WTC11 (cell line): ENCODE data around the gene ABITRAM. TPM values are rescaled to one million over a fixed set of nuclear protein-coding genes. Genes with fewer than 3 reads are reported as not detected.

Source experiments
- ATAC-seq: fragments of 200-7000 bp; cut with Tn5 transposase; 2 replicates; pipeline ENCODE4 v1.10.0; 2021; ENCODE audit warnings: mild to moderate bottlenecking, moderate library complexity
- CTCF ChIA-PET: fragments of 300-600 bp; sonication (Branson Sonifier 250); formaldehyde crosslinking; loops from one replicate; lab custom pipeline; 2021; ENCODE audit warnings: antibody characterized with exemption; lab: Charles Lee
- POLR2A ChIA-PET: fragments of 350-600 bp; sonication (Branson Sonifier 250); formaldehyde crosslinking; loops from one replicate; lab custom pipeline; 2021; ENCODE audit warnings: antibody characterized with exemption; lab: Charles Lee
- DNase-seq: peaks from one replicate; pipeline ENCODE4 v3.0.0; 2021; ENCODE audit warnings: low spot score
- H3K27ac Mint-ChIP-seq: 2 replicates; pipeline ENCODE4 v1.8.0; 2021; ENCODE audit warnings: mixed read lengths
- H3K27me3 Mint-ChIP-seq: 2 replicates; pipeline ENCODE4 v1.8.0; 2021; ENCODE audit warnings: low read depth, mild to moderate bottlenecking, moderate library complexity, mixed read lengths
- H3K36me3 Mint-ChIP-seq: 2 replicates; pipeline ENCODE4 v1.8.0; 2021; ENCODE audit warnings: mixed read lengths
- H3K4me1 Mint-ChIP-seq: 2 replicates; pipeline ENCODE4 v1.8.0; 2022; ENCODE audit warnings: mixed read lengths
- H3K4me3 Mint-ChIP-seq: 2 replicates; pipeline ENCODE4 v1.8.0; 2021; ENCODE audit warnings: mild to moderate bottlenecking, moderate library complexity, mixed read lengths
- H3K9me3 Mint-ChIP-seq: 2 replicates; pipeline ENCODE4 v1.8.0; 2021; ENCODE audit warnings: mixed read lengths
- AFF4 ChIP-seq: sonication (generic); formaldehyde crosslinking; IDR thresholded peaks from 2 replicates; pipeline ENCODE4 v1.8.1; 2023; ENCODE audit warnings: mild to moderate bottlenecking, missing genetic modification reagents, borderline replicate concordance
- ATF6 ChIP-seq: sonication (generic); formaldehyde crosslinking; IDR thresholded peaks from 2 replicates; pipeline ENCODE4 v1.8.1; 2023; ENCODE audit warnings: mild to moderate bottlenecking, missing genetic modification reagents
- CREB1 ChIP-seq: sonication (generic); formaldehyde crosslinking; IDR thresholded peaks from 2 replicates; pipeline ENCODE4 v1.8.0; 2023; ENCODE audit warnings: mild to moderate bottlenecking, missing genetic modification reagents
- CREM ChIP-seq: sonication (generic); formaldehyde crosslinking; IDR thresholded peaks from 2 replicates; pipeline ENCODE4 v1.8.1; 2022; ENCODE audit warnings: mild to moderate bottlenecking, missing genetic modification reagents, moderate library complexity
- E2F5 ChIP-seq: sonication (generic); formaldehyde crosslinking; IDR thresholded peaks from 2 replicates; pipeline ENCODE4 v1.8.1; 2022; ENCODE audit warnings: mild to moderate bottlenecking, moderate library complexity, missing genetic modification reagents
- EMX1 ChIP-seq: fragments of 250-450 bp; sonication (Bioruptor Pico); IDR thresholded peaks from 2 replicates; pipeline ENCODE4 v1.8.0; 2021; ENCODE audit warnings: mild to moderate bottlenecking
- FOXP1 ChIP-seq: sonication (generic); formaldehyde crosslinking; IDR thresholded peaks from 2 replicates; pipeline ENCODE4 v1.8.0; 2022; ENCODE audit warnings: missing genetic modification reagents, mild to moderate bottlenecking, moderate library complexity, borderline replicate concordance
- HMGA2 ChIP-seq: fragments of 250-450 bp; sonication (Bioruptor Pico); IDR thresholded peaks from 2 replicates; pipeline ENCODE4 v1.4.0; 2021; ENCODE audit warnings: mild to moderate bottlenecking, moderate library complexity
- KAT7 ChIP-seq: sonication (generic); formaldehyde crosslinking; IDR thresholded peaks from 2 replicates; pipeline ENCODE4 v1.8.1; 2023; ENCODE audit warnings: missing genetic modification reagents, mild to moderate bottlenecking, borderline replicate concordance
- MAX ChIP-seq: sonication (generic); formaldehyde crosslinking; IDR thresholded peaks from 2 replicates; pipeline ENCODE4 v1.8.0; 2022; ENCODE audit warnings: mild to moderate bottlenecking, missing genetic modification reagents
- OVOL2 ChIP-seq: fragments of 250-450 bp; sonication (Bioruptor Pico); IDR thresholded peaks from 2 replicates; pipeline ENCODE4 v1.9.0; 2021; ENCODE audit warnings: mild to moderate bottlenecking, borderline replicate concordance
- PRRX2 ChIP-seq: fragments of 250-450 bp; sonication (Bioruptor Pico); IDR thresholded peaks from 2 replicates; pipeline ENCODE4 v1.8.0; 2021; ENCODE audit warnings: mild to moderate bottlenecking
- USF1 ChIP-seq: sonication (generic); formaldehyde crosslinking; IDR thresholded peaks from 2 replicates; pipeline ENCODE4 v1.8.0; 2022; ENCODE audit warnings: mild to moderate bottlenecking, missing genetic modification reagents
- ZNF121 ChIP-seq: sonication (generic); formaldehyde crosslinking; IDR thresholded peaks from 2 replicates; pipeline ENCODE4 v1.8.0; 2023; ENCODE audit warnings: missing genetic modification reagents
- ZNF138 ChIP-seq: sonication (generic); formaldehyde crosslinking; conservative IDR thresholded peaks from 2 replicates; pipeline ENCODE4 v1.8.1; 2022; ENCODE audit warnings: mild to moderate bottlenecking, moderate library complexity, missing genetic modification reagents
- ZNF232 ChIP-seq: sonication (generic); formaldehyde crosslinking; IDR thresholded peaks from 2 replicates; pipeline ENCODE4 v1.8.0; 2022; ENCODE audit warnings: mild to moderate bottlenecking, missing genetic modification reagents
- ZNF281 ChIP-seq: sonication (generic); formaldehyde crosslinking; IDR thresholded peaks from 2 replicates; pipeline ENCODE4 v1.8.0; 2023; ENCODE audit warnings: mild to moderate bottlenecking, missing genetic modification reagents
- ZNF317 ChIP-seq: sonication (generic); formaldehyde crosslinking; IDR thresholded peaks from 2 replicates; pipeline ENCODE4 v1.8.1; 2023; ENCODE audit warnings: low read depth, mild to moderate bottlenecking, moderate library complexity, missing genetic modification reagents, borderline replicate concordance
- ZNF416 ChIP-seq: fragments of 250-450 bp; sonication (Bioruptor Pico); IDR thresholded peaks from 2 replicates; pipeline ENCODE4 v1.9.0; 2021; ENCODE audit warnings: mild to moderate bottlenecking, inconsistent platforms
- ZNF532 ChIP-seq: fragments of 250-450 bp; sonication (Bioruptor Pico); IDR thresholded peaks from 2 replicates; pipeline ENCODE4 v1.9.0; 2021; ENCODE audit warnings: mild to moderate bottlenecking, borderline replicate concordance
- ZNF671 ChIP-seq: fragments of 250-450 bp; sonication (Bioruptor Pico); IDR thresholded peaks from 2 replicates; pipeline ENCODE4 v1.8.0; 2021; ENCODE audit warnings: mild to moderate bottlenecking
- total RNA-seq: library from RNA; stranded (reverse); gene quantifications from 3 replicates; pipeline ENCODE4 v1.2.3, GENCODE V29; 2021

Gene ABITRAM
- total RNA-seq, 1 experiment from 2014 or later = 4.6 TPM

- ATAC-seq (no peak), DNase-seq (no peak)
- Mint-ChIP-seq H3K27ac (peak overlapping the region; percentile 32; the same call in 1 of the 2 replicates), H3K27me3 (no peaks in the 10 kb centered on the region), H3K36me3 (peaks cover 43% of the 10 kb centered on the region), H3K4me3 (no peak overlapping the region), H3K9me3 (no peaks in the 10 kb centered on the region), H3K4me1 (no peaks in the 10 kb centered on the region)
- ChIA-PET CTCF (no interaction called here), POLR2A (no interaction called here)
- TF ChIP-seq ZNF416 (CRISPR knock-in tag) (no peak), CREM (CRISPR knock-in tag) (no peak), HMGA2 (CRISPR knock-in tag) (no peak), USF1 (CRISPR knock-in tag) (no peak), KAT7 (no peak), AFF4 (no peak), ZNF121 (no peak), ZNF232 (no peak), FOXP1 (CRISPR knock-in tag) (no peak), ZNF281 (CRISPR knock-in tag) (no peak), ZNF317 (no peak), ZNF138 (CRISPR knock-in tag) (no peak), EMX1 (CRISPR knock-in tag) (no peak), ZNF532 (CRISPR knock-in tag) (no peak)
These were observed 22.4 kb upstream of the ABITRAM start for GRCh38 chr9:108911820-108912219.

- Mint-ChIP-seq H3K36me3 (peaks cover 47% of the 10 kb centered on the region), H3K27me3 (no peaks in the 10 kb centered on the region), H3K9me3 (no peaks in the 10 kb centered on the region), H3K4me3 (no peak overlapping the region), H3K4me1 (no peaks in the 10 kb centered on the region), H3K27ac (no peak overlapping the region)
- DNase-seq = no peak
- no peak for ATAC-seq
- POLR2A ChIA-PET = no interaction called here
- CTCF ChIA-PET = no interaction called here
- TF ChIP-seq OVOL2 (CRISPR knock-in tag) (no peak), E2F5 (CRISPR knock-in tag) (no peak), USF1 (CRISPR knock-in tag) (no peak), ZNF671 (no peak), CREB1 (no peak), MAX (CRISPR knock-in tag) (no peak), PRRX2 (no peak), ATF6 (no peak)
These were observed 20.8 kb upstream of the ABITRAM start for GRCh38 chr9:108913391-108913790.
